Hepatocyte (in vitro differentiated cells): ENCODE measurements around the gene SH3RF3. TPM values are rescaled to one million over a fixed set of nuclear protein-coding genes. Genes with fewer than 3 reads are reported as not detected.

Experiments used
- DNase-seq: peaks from one replicate; pipeline ENCODE4 v3.0.0-alpha.2; 2016; ENCODE audit warnings: low spot score
- H2AFZ ChIP-seq: fragments of 200-600 bp; sonication (generic); 2 replicates; pipeline ENCODE4 v1.6.0; 2016; ENCODE audit warnings: antibody characterized with exemption, mild to moderate bottlenecking
- H3K27ac ChIP-seq: fragments of 200-600 bp; sonication (generic); 2 replicates; pipeline ENCODE4 v1.5.1; 2016; ENCODE audit warnings: mild to moderate bottlenecking
- H3K27me3 ChIP-seq: fragments of 200-600 bp; sonication (generic); 2 replicates; pipeline ENCODE4 v1.6.1; 2016
- H3K36me3 ChIP-seq: fragments of 200-600 bp; sonication (generic); replicated peaks from 2 replicates; pipeline ENCODE4 v1.5.1; 2016; ENCODE audit warnings: low read depth; ENCODE audit not compliant: insufficient read depth
- H3K4me1 ChIP-seq: fragments of 200-600 bp; sonication (generic); 2 replicates; pipeline ENCODE4 v1.5.1; 2016; ENCODE audit warnings: mild to moderate bottlenecking, moderate library complexity; ENCODE audit not compliant: insufficient read depth
- H3K4me2 ChIP-seq: fragments of 200-600 bp; sonication (generic); 2 replicates; pipeline ENCODE4 v1.6.0; 2016
- H3K4me3 ChIP-seq: fragments of 200-600 bp; sonication (generic); 2 replicates; pipeline ENCODE4 v1.5.1; 2016; ENCODE audit warnings: mild to moderate bottlenecking
- H3K79me2 ChIP-seq: fragments of 200-600 bp; sonication (generic); 2 replicates; pipeline ENCODE4 v1.6.0; 2017; ENCODE audit warnings: mild to moderate bottlenecking
- H3K9me2 ChIP-seq: fragments of 200-600 bp; sonication (generic); replicated peaks from 2 replicates; pipeline ENCODE4 v1.6.0; 2017; ENCODE audit warnings: mild to moderate bottlenecking; ENCODE audit not compliant: insufficient read depth
- H3K9me3 ChIP-seq: fragments of 200-600 bp; sonication (generic); 2 replicates; pipeline ENCODE4 v1.5.1; 2016; ENCODE audit warnings: low read depth, mild to moderate bottlenecking
- H4K20me1 ChIP-seq: fragments of 200-600 bp; sonication (generic); 2 replicates; pipeline ENCODE4 v1.6.0; 2016; ENCODE audit warnings: mild to moderate bottlenecking; ENCODE audit not compliant: insufficient read depth, poor library complexity, severe bottlenecking
- CTCF ChIP-seq: fragments of 200-600 bp; sonication (generic); IDR thresholded peaks from 2 replicates; pipeline ENCODE4 v1.5.1; 2016; ENCODE audit warnings: antibody characterized with exemption, mild to moderate bottlenecking; ENCODE audit not compliant: poor library complexity
- EZH2 ChIP-seq: fragments of 200-600 bp; sonication (generic); IDR thresholded peaks from 2 replicates; pipeline ENCODE4 v1.6.1; 2016; ENCODE audit warnings: antibody characterized with exemption, mild to moderate bottlenecking, borderline replicate concordance
- EZH2phosphoT487 ChIP-seq: fragments of 200-600 bp; sonication (generic); IDR thresholded peaks from one replicate; pipeline ENCODE4 v1.6.1; 2018; ENCODE audit warnings: antibody characterized with exemption, mild to moderate bottlenecking, low read depth, moderate library complexity; ENCODE audit not compliant: unreplicated experiment, severe bottlenecking
- WGBS: methylation state at CpG from one replicate; pipeline ENCODE4 v1.1.6; 2016; ENCODE audit warnings: low lambda C conversion rate; ENCODE audit errors: missing lambda C conversion rate; 5-methylcytosine and 5-hydroxymethylcytosine counted together
- polyA plus RNA-seq: library from polyadenylated mRNA; unstranded; fragments of >200 nt; fragmentation: Nextera tagmentation; extraction: Ambion mirVana; gene quantifications from 2 replicates; pipeline ENCODE4 v1.2.1, GENCODE V29; 2016
- total RNA-seq: library from RNA; depleted of rRNA; stranded (reverse); fragments of >200 nt; gene quantifications from 2 replicates; pipeline ENCODE4 v1.2.3, GENCODE V29; 2014

The SH3RF3 gene
- total and polyA plus RNA-seq, 2 experiments from 2014 or later: 1.9 to 2.1 TPM

GRCh38 chr2:109172556-109173105 lies 43.6 kb downstream of the SH3RF3 start:
- Histone ChIP-seq H3K9me3 (no peaks in the 10 kb centered on the region), H3K27ac (peak overlapping the region; percentile 92), H4K20me1 (no peaks in the 10 kb centered on the region), H3K36me3 (no peaks in the 10 kb centered on the region), H3K9me2 (no peaks in the 10 kb centered on the region), H3K79me2 (peaks cover 7% of the 10 kb centered on the region), H3K4me3 (no peak overlapping the region), H2AFZ (no peak overlapping the region), H3K4me2 (peak overlapping the region; percentile 20), H3K4me1 (peaks cover 31% of the 10 kb centered on the region), H3K27me3 (no peaks in the 10 kb centered on the region)
- 80% methylated on average over 7 of the region's 7 CpGs for WGBS
- no peak for DNase-seq
- TF ChIP-seq EZH2: no peak
- TF ChIP-seq CTCF: no peak
- TF ChIP-seq EZH2phosphoT487: no peak

DNA sequence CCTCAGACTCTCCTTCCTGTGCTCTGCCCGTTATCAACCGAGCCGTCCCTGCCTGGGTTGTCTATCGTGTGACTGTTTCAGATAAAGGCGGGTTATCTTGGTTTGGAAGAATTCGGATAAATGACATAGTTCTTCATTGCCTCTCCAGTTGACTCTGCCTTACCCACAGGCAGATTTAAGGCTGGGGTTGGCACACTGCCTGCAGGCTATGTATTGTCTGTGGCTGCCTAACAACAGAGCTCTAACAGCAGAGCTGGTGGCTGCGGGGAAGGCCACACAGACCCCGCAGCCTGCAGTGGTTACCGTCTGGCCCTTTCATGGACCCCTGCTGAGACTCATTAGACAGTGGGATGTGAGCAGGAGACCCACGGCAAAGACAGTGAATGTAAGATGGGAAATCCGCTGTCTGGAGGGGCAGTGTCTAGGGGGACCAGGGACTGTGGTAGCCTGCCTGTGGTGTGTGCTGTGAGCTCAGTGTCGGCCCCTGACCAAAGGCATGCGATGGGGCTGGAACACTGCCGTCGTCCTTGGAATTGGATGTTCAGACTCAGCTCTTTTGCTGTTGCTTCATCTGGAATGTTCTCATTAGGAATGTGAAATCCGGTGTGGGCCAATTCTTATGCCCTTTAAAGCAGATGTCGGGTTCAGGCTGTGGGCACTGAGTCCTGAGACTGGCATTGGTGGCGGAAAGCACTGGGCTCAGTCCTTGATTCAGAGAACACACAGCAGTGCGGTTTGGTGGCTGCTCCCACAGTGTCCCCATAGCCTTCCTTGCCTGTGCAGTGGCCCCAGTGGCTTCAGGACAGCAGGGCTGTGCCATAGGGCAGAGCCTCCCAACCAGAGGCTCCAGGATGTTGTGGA lies 44.5 kb downstream of the SH3RF3 start:
- Histone ChIP-seq H3K4me2 (peak overlapping the region; percentile 20), H3K9me3 (no peaks in the 10 kb centered on the region), H3K27me3 (no peaks in the 10 kb centered on the region), H4K20me1 (no peaks in the 10 kb centered on the region), H3K27ac (peak overlapping the region; percentile 92), H3K79me2 (peaks cover 7% of the 10 kb centered on the region), H3K4me1 (peaks cover 31% of the 10 kb centered on the region), H3K36me3 (no peaks in the 10 kb centered on the region), H3K9me2 (no peaks in the 10 kb centered on the region), H2AFZ (no peak overlapping the region), H3K4me3 (no peak overlapping the region)
- WGBS: 66% methylated on average over 19 of the region's 19 CpGs
- TF ChIP-seq EZH2: no peak
- TF ChIP-seq CTCF: no peak
- no peak for TF ChIP-seq EZH2phosphoT487
- peak; percentile 48 for DNase-seq

GRCh38 chr2:109174214-109174613 lies 45.2 kb downstream of the SH3RF3 start:
- Histone ChIP-seq H3K9me2 (no peaks in the 10 kb centered on the region), H3K9me3 (no peaks in the 10 kb centered on the region)

More at GRCh38 chr2:109174214-109174613, 45.2 kb downstream of the SH3RF3 start:
- H3K79me2 ChIP-seq: peaks cover 7% of the 10 kb centered on the region
- TF ChIP-seq EZH2phosphoT487 (no peak), EZH2 (no peak), CTCF (no peak)
- peaks cover 31% of the 10 kb centered on the region for H3K4me1 ChIP-seq
- no peak overlapping the region for H3K4me3 ChIP-seq
- WGBS: 95% methylated on average over 4 of the region's 4 CpGs
- H3K27me3 ChIP-seq: no peaks in the 10 kb centered on the region
- peak overlapping the region; percentile 92 for H3K27ac ChIP-seq
- H3K4me2 ChIP-seq: no peak overlapping the region
- H2AFZ ChIP-seq: no peak overlapping the region
- DNase-seq: no peak
- no peaks in the 10 kb centered on the region for H3K36me3 ChIP-seq
- H4K20me1 ChIP-seq: no peaks in the 10 kb centered on the region
